IMR-90 (cell line): ENCODE measurements around the gene TM4SF4. TPM values are rescaled to one million over a fixed set of nuclear protein-coding genes. Genes with fewer than 3 reads are reported as not detected.
A peak's percentile ranks its signal among the peaks of the same experiment; 100 is the strongest.

Experiments used
- ATAC-seq: fragments of 200-7000 bp; cut with Tn5 transposase; 2 replicates; pipeline ENCODE4 v1.9.1; 2020; ENCODE audit warnings: low read depth, mild to moderate bottlenecking, moderate library complexity
- BruUV-seq: library from RNA; stranded (reverse); fragments of 400-500 nt; replicated peaks from 2 replicates; lab custom pipeline; 2021; lab: Mats Ljungman, UMichigan
- CTCF ChIA-PET: fragments of 300-600 bp; formaldehyde crosslinking; extraction: SDS; loops from one replicate; lab custom pipeline; 2021; ENCODE audit warnings: antibody characterized with exemption; lab: Yijun Ruan, JAX
- POLR2A ChIA-PET: fragments of 300-600 bp; sonication (Branson Sonifier 250); formaldehyde crosslinking; loops from one replicate; lab custom pipeline; 2022; ENCODE audit warnings: antibody characterized with exemption; ENCODE audit not compliant: unreplicated experiment; lab: Charles Lee
- DNase-seq: peaks from one replicate; pipeline ENCODE4 v3.0.0; 2013
- H2AFZ ChIP-seq: replicated peaks from 2 replicates; pipeline ENCODE3; 2013; ENCODE audit warnings: low read length, mild to moderate bottlenecking; ENCODE audit not compliant: poor library complexity
- H2AK5ac ChIP-seq: 2 replicates; pipeline ENCODE4 v1.6.1; 2013; ENCODE audit warnings: low read depth, low read length, inconsistent platforms
- H2AK9ac ChIP-seq: replicated peaks from 2 replicates; pipeline ENCODE3; 2013; ENCODE audit warnings: mild to moderate bottlenecking, low read depth, low read length, moderate library complexity; ENCODE audit not compliant: poor library complexity
- H2BK120ac ChIP-seq: 2 replicates; pipeline ENCODE4 v1.6.1; 2013; ENCODE audit warnings: low read depth, low read length, inconsistent platforms
- H2BK15ac ChIP-seq: 3 replicates; pipeline ENCODE4 v1.6.1; 2013; ENCODE audit warnings: low read depth, low read length, inconsistent platforms
- H2BK20ac ChIP-seq: 2 replicates; pipeline ENCODE4 v1.6.1; 2013; ENCODE audit warnings: low read depth, mild to moderate bottlenecking, inconsistent platforms, low read length, moderate library complexity
- H2BK5ac ChIP-seq: 2 replicates; pipeline ENCODE4 v1.6.1; 2013; ENCODE audit warnings: mild to moderate bottlenecking, low read depth, low read length, inconsistent platforms; ENCODE audit not compliant: poor library complexity, severe bottlenecking
- H3K14ac ChIP-seq: replicated peaks from 2 replicates; pipeline ENCODE4 v1.6.1; 2013; ENCODE audit warnings: low read depth, low read length, inconsistent platforms
- H3K18ac ChIP-seq: 2 replicates; pipeline ENCODE4 v1.6.1; 2013; ENCODE audit warnings: low read depth, low read length, control low read depth
- H3K23ac ChIP-seq: 2 replicates; pipeline ENCODE4 v1.6.1; 2013; ENCODE audit warnings: low read depth, low read length, inconsistent platforms
- H3K27ac ChIP-seq: 2 replicates; pipeline ENCODE4 v1.5.1; 2013; ENCODE audit warnings: mild to moderate bottlenecking, control low read depth, low read length; ENCODE audit not compliant: insufficient read depth
- H3K27me3 ChIP-seq: 2 replicates; pipeline ENCODE4 v1.6.1; 2013; ENCODE audit warnings: low read length; ENCODE audit not compliant: control insufficient read depth, insufficient read depth
- H3K36me3 ChIP-seq: 2 replicates; pipeline ENCODE4 v1.6.1; 2013; ENCODE audit warnings: low read length, mixed read lengths; ENCODE audit not compliant: control insufficient read depth, insufficient read depth
- H3K4ac ChIP-seq: 2 replicates; pipeline ENCODE4 v1.6.1; 2013; ENCODE audit warnings: low read depth, low read length, inconsistent platforms
- H3K4me1 ChIP-seq: 2 replicates; pipeline ENCODE4 v1.6.1; 2013; ENCODE audit warnings: low read length, mixed read lengths; ENCODE audit not compliant: control insufficient read depth, insufficient read depth
- H3K4me2 ChIP-seq: 2 replicates; pipeline ENCODE4 v1.6.1; 2013; ENCODE audit warnings: low read depth, mild to moderate bottlenecking, control low read depth, low read length, moderate library complexity
- H3K4me3 ChIP-seq: 2 replicates; pipeline ENCODE4 v1.5.1; 2013; ENCODE audit warnings: low read depth, mild to moderate bottlenecking, control low read depth, low read length, moderate library complexity; ENCODE audit not compliant: insufficient read depth
- H3K56ac ChIP-seq: 2 replicates; pipeline ENCODE4 v1.6.1; 2013; ENCODE audit warnings: low read length, inconsistent platforms; ENCODE audit not compliant: insufficient read depth; ENCODE audit errors: extremely low read depth
- H3K79me1 ChIP-seq, 2 experiments: 2 replicates each; pipeline ENCODE4 v1.6.1; 2013; ENCODE audit warnings: low read length in 2 of 2, inconsistent platforms in 1 of 2, low read depth in 1 of 2
- H3K9ac ChIP-seq: 2 replicates; pipeline ENCODE4 v1.6.1; 2013; ENCODE audit warnings: low read depth, low read length, control low read depth
- H3K9me1 ChIP-seq: 2 replicates; pipeline ENCODE4 v1.6.1; 2013; ENCODE audit warnings: low read length, inconsistent platforms; ENCODE audit not compliant: insufficient read depth
- H3K9me3 ChIP-seq: 2 replicates; pipeline ENCODE4 v1.6.1; 2013; ENCODE audit warnings: low read length; ENCODE audit not compliant: control insufficient read depth, insufficient read depth
- H4K20me1 ChIP-seq: 2 replicates; pipeline ENCODE4 v1.6.1; 2013; ENCODE audit warnings: low read length, inconsistent platforms; ENCODE audit not compliant: insufficient read depth
- H4K5ac ChIP-seq: 2 replicates; pipeline ENCODE4 v1.6.1; 2013; ENCODE audit warnings: mild to moderate bottlenecking, low read depth, low read length, control low read depth
- H4K8ac ChIP-seq, 2 experiments: 2 replicates each; pipeline ENCODE4 v1.6.1; 2013; ENCODE audit warnings: low read depth in 2 of 2, low read length in 2 of 2, control low read depth in 1 of 2, inconsistent platforms in 1 of 2
- H4K91ac ChIP-seq: 2 replicates; pipeline ENCODE4 v1.6.1; 2013; ENCODE audit warnings: low read depth, low read length, inconsistent platforms; ENCODE audit not compliant: insufficient read depth
- BHLHE40 ChIP-seq: fragments of 150-350 bp; IDR thresholded peaks from 2 replicates; pipeline ENCODE4 v1.6.1; 2016; ENCODE audit warnings: mild to moderate bottlenecking, low read depth, low read length
- CEBPB ChIP-seq: IDR thresholded peaks from 2 replicates; pipeline ENCODE4 v1.6.1; 2012; ENCODE audit warnings: low read depth, low read length, improper control_type of control experiment
- CHD1 ChIP-seq: IDR thresholded peaks from 2 replicates; pipeline ENCODE4 v1.6.1; 2012; ENCODE audit warnings: low read depth, low read length, improper control_type of control experiment
- CTCF ChIP-seq: conservative IDR thresholded peaks from 2 replicates; pipeline ENCODE4 v1.5.1; 2012; ENCODE audit warnings: mild to moderate bottlenecking, low read depth, low read length, improper control_type of control experiment
- FOS ChIP-seq: fragments of 150-350 bp; IDR thresholded peaks from 2 replicates; pipeline ENCODE4 v1.6.1; 2016; ENCODE audit warnings: low read depth, low read length
- MAFK ChIP-seq: IDR thresholded peaks from 2 replicates; pipeline ENCODE4 v1.6.1; 2012; ENCODE audit warnings: low read depth, low read length, improper control_type of control experiment
- MAZ ChIP-seq: IDR thresholded peaks from 2 replicates; pipeline ENCODE4 v1.6.1; 2012; ENCODE audit warnings: low read depth, mild to moderate bottlenecking, low read length, improper control_type of control experiment, moderate library complexity, borderline replicate concordance
- MXI1 ChIP-seq: IDR thresholded peaks from 2 replicates; pipeline ENCODE4 v1.6.1; 2012; ENCODE audit warnings: low read depth, mild to moderate bottlenecking, low read length, moderate library complexity, borderline replicate concordance
- NFE2L2 ChIP-seq: fragments of 150-350 bp; IDR thresholded peaks from 2 replicates; pipeline ENCODE4 v1.6.1; 2016; ENCODE audit warnings: low read depth, mild to moderate bottlenecking, low read length
- POLR2A ChIP-seq: IDR thresholded peaks from 2 replicates; pipeline ENCODE4 v1.6.1; 2012; ENCODE audit warnings: mild to moderate bottlenecking, low read depth, low read length
- RAD21 ChIP-seq: IDR thresholded peaks from 2 replicates; pipeline ENCODE4 v1.6.1; 2012; ENCODE audit warnings: low read length, improper control_type of control experiment
- RCOR1 ChIP-seq: IDR thresholded peaks from 2 replicates; pipeline ENCODE4 v1.6.1; 2012; ENCODE audit warnings: mild to moderate bottlenecking, low read length, improper control_type of control experiment; ENCODE audit not compliant: insufficient replicate concordance
- RFX5 ChIP-seq: IDR thresholded peaks from 2 replicates; pipeline ENCODE4 v1.8.0; 2012; ENCODE audit warnings: low read depth, mild to moderate bottlenecking, low read length, moderate library complexity
- SMC3 ChIP-seq: fragments of 150-350 bp; IDR thresholded peaks from 2 replicates; pipeline ENCODE4 v1.6.1; 2016; ENCODE audit warnings: low read depth, mild to moderate bottlenecking, antibody characterized with exemption, low read length, moderate library complexity
- USF2 ChIP-seq: fragments of 150-350 bp; IDR thresholded peaks from 2 replicates; pipeline ENCODE4 v1.6.1; 2017; ENCODE audit warnings: mild to moderate bottlenecking, antibody characterized with exemption, low read length, low read depth
- WGBS, 2 experiments: methylation state at CpG; one replicate each; pipeline versions ENCODE4 v1.1.5 to v1.1.7; 2013; ENCODE audit warnings: missing lambda C conversion rate in 2 of 2; ENCODE audit not compliant: insufficient read length in 1 of 2; ENCODE audit errors: extremely low coverage in 2 of 2; 5-methylcytosine and 5-hydroxymethylcytosine counted together
- dilution Hi-C: fragments of 300-500 bp; cut with HindIII; formaldehyde crosslinking; loops from one replicate; pipeline ENCODE4 v1.14.3; 2018; ENCODE audit warnings: low sequenced_read_pairs; ENCODE audit not compliant: unreplicated experiment
- in situ Hi-C: fragments of 300-500 bp; cut with MboI; formaldehyde crosslinking; loops from 3 replicates; pipeline ENCODE4 v1.14.3; 2019; ENCODE audit warnings: low sequenced_read_pairs, inconsistent platforms, mixed read lengths
- intact Hi-C: fragments of 100-400 bp; cut with micrococcal nuclease; formaldehyde crosslinking; loops from 2 replicates; pipeline ENCODE4 v1.10.0; 2022
- polyA plus RNA-seq, 3 experiments: library from polyadenylated mRNA; depleted of rRNA; stranded (reverse); fragments of >200 nt; gene quantifications; 2 replicates each; pipeline ENCODE4 v1.2.3, GENCODE V29; 2012; ENCODE audit warnings: low replicate concordance in 1 of 3
- total RNA-seq: library from RNA; depleted of rRNA; stranded (reverse); fragments of >200 nt; gene quantifications from 2 replicates; pipeline ENCODE4 v1.2.3, GENCODE V29; 2012
- TF ChIP-seq, protein P1 (sequence below): fragments of 150-350 bp; IDR thresholded peaks from 2 replicates; pipeline ENCODE4 v1.6.1; 2016; ENCODE audit warnings: low read depth, mild to moderate bottlenecking, low read length, moderate library complexity, borderline replicate concordance

Gene TM4SF4
- total and polyA plus RNA-seq, 2 of the 4 experiments (the other 2 are of a cell fraction) = 0.60 to 1.6 TPM

- peak overlapping the region in 1 of 2 experiments; percentile 10; a peak in 1 of 4 replicates for H4K8ac ChIP-seq
- H2AFZ ChIP-seq = no peak overlapping the region
- no peak overlapping the region for H3K23ac ChIP-seq
- POLR2A ChIA-PET = no interaction called here
- H2BK5ac ChIP-seq = no peak overlapping the region
- H4K91ac ChIP-seq = no peak overlapping the region
- DNase-seq (no peak), ATAC-seq (no peak)
- H3K56ac ChIP-seq = no peak overlapping the region
- no peaks in the 10 kb centered on the region for H4K20me1 ChIP-seq
- intact Hi-C loops (no loop called here), dilution Hi-C loops (no loop called here), in situ Hi-C loops (no loop called here)
- H3K27me3 ChIP-seq = no peaks in the 10 kb centered on the region
- 0 out of 2 replicates have a peak overlapping the region, but pooled peaks have one; percentile 31 for H3K14ac ChIP-seq
- no peak overlapping the region for H3K4me3 ChIP-seq
- no peaks in the 10 kb centered on the region for H3K79me1 ChIP-seq
- H2BK20ac ChIP-seq = peak overlapping the region; percentile 17; the same call in 1 of the 2 replicates
- TF ChIP-seq SMC3 (no peak), NFE2L2 (no peak), RCOR1 (no peak), CTCF (no peak), MXI1 (no peak), RFX5 (no peak), RAD21 (no peak), BHLHE40 (no peak), MAZ (no peak), CHD1 (no peak), MAFK (no peak), CEBPB (no peak), FOS (no peak), POLR2A (no peak), USF2 (no peak)
- TF ChIP-seq, protein P1, sequence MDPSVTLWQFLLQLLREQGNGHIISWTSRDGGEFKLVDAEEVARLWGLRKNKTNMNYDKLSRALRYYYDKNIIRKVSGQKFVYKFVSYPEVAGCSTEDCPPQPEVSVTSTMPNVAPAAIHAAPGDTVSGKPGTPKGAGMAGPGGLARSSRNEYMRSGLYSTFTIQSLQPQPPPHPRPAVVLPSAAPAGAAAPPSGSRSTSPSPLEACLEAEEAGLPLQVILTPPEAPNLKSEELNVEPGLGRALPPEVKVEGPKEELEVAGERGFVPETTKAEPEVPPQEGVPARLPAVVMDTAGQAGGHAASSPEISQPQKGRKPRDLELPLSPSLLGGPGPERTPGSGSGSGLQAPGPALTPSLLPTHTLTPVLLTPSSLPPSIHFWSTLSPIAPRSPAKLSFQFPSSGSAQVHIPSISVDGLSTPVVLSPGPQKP = no peak
- H3K27ac ChIP-seq = no peak overlapping the region
- no peak overlapping the region for H3K9ac ChIP-seq
- no peak overlapping the region for H2BK120ac ChIP-seq
- H2AK9ac ChIP-seq = no peak overlapping the region
- BruUV-seq = no TSS peak
- H4K5ac ChIP-seq = peak overlapping the region; percentile 45; the same call in 1 of the 2 replicates
- H3K36me3 ChIP-seq = no peaks in the 10 kb centered on the region
- H3K4me1 ChIP-seq = peaks cover 3% of the 10 kb centered on the region; the same call in 1 of the 2 replicates
- CTCF ChIA-PET = no interaction called here
- peak overlapping the region; percentile 29; the same call in 1 of the 2 replicates for H3K18ac ChIP-seq
- H3K9me1 ChIP-seq = no peaks in the 10 kb centered on the region
- H3K9me3 ChIP-seq = peaks cover 5% of the 10 kb centered on the region; the same call in 1 of the 2 replicates
- H3K4ac ChIP-seq = peak overlapping the region; percentile 32; the same call in 1 of the 2 replicates
- no peak overlapping the region for H3K4me2 ChIP-seq
- peak overlapping the region; percentile 36; the same call in 1 of the 2 replicates for H2AK5ac ChIP-seq
- peak overlapping the region; percentile 12; the same call in 1 of the 3 replicates for H2BK15ac ChIP-seq
- no CpG with 5 or more reads among the region's 1 CpG for WGBS, 2 experiments
Observed at GRCh38 chr3:149455989-149456388, 18.5 kb upstream of the TM4SF4 start.
